DMS79 (cell line): ENCODE results near the gene KRTAP10-7.
"Not testable (repeated sequence)": the region's sequence is repeated elsewhere in the genome, so short reads cannot be mapped to it uniquely, and the experiment has no call there.

Experiments used
- DNase-seq: peaks from one replicate; lab custom pipeline; 2025; lab: John Stamatoyannopoulos, UW

Gene KRTAP10-7

DNA sequence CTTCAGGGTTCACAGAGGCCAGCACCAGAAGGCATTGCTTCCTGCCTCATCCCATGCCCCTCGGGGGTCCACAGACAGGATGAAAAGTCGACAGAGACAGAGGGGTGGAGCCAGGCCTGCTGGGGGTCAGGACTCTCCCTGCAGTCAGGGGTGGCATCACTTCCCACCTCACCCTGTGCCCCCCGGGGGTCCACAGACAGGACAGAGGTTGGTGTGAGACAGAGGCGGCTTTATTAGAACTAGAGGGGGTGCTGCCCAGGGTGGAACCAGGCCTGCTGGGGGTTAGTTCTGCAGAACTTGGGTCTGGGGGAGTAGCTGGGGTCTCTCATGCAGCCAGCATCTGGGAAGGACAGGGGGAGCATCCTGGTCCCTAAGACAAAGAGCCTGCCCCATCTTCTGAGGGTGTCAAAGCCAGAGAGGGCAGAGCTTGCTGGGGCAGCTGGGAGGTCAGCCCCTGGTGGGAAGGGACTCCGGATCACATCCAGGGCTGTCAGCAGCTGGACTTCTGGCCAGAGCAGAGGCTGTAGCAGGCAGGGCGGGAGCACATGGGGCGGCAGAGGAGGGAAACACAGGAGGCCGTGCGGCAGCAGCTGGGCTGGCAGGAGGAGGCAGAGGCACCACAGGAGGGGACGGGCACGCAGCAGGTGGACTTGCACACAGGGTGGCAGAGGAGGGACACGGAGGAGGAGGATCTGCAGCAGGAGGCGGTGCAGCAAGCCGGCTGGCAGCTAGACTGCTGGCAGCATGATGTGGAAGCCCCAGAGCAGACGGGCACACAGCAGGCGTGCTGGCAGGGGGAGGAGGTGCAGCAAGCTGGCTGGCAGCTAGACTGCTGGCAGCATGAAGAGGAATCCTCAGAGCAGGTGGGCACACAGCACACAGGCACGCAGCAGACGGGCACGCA lies 9.2 kb upstream of the KRTAP10-7 start:
- not testable (repeated sequence) for DNase-seq

DNA sequence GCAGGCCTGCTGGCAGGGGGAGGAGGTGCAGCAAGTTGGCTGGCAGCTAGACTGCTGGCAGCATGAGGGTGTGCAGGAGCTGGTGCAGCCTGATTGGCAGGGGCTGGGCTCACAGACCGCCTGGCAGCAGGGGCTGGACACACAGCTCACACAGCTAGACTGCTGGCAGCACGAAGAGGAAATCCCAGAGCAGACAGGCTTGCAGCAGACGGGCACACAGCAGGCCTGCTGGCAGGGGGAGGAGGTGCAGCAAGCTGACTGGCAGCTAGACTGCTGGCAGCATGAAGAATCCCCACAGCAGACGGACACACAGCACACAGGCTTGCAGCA lies 8.6 kb upstream of the KRTAP10-7 start:
- not testable (repeated sequence) for DNase-seq

DNA sequence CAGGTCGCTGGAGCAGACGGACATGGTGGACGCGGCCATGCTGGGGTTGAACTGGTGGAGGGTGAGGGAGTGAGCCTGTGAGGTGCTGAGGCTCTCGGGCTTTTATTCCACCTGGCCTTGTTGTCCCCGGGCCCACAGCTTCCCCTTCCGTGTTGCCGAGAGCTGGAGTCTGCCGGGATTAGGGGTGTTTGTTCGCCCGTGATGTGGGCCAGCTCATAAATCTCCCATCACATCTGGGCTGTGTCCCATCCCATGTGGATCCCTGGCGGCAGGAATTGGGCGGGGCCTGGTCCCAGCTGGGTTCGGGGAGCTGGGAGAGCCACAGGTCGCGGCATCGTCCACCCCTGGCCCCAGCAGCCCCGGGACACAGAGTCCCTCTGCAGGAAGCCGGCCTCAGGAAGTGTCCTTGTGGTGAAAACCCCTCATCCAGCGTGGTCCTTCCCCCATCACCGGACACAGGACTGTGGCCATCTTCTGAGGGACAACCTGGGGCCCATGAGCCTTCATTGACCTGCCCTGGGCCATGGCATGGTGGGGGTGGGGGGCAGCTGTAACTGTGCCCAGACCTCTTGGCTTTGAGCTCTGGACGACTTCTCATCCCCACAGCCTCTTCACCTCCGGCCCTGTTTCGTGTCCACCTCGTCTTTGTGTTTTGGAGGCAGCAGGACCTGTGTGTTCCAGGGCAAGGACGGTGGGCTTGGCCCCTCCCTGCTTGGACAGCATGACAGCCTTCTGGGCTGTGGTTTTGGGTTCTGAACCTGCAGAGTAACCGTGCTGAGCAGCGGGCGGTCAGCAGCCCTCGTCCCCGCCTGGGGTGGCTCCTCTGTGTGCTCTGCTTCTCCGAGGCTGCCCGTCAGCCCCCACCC lies 7.7 kb upstream of the KRTAP10-7 start, which contains the start of gene KRTAP10-6:
TSS of gene KRTAP10-6 (minus strand) at position 60 of the 866 bp plus-strand sequence. CDS start at position 39, 21 bp downstream.
- no peak for DNase-seq

DNA sequence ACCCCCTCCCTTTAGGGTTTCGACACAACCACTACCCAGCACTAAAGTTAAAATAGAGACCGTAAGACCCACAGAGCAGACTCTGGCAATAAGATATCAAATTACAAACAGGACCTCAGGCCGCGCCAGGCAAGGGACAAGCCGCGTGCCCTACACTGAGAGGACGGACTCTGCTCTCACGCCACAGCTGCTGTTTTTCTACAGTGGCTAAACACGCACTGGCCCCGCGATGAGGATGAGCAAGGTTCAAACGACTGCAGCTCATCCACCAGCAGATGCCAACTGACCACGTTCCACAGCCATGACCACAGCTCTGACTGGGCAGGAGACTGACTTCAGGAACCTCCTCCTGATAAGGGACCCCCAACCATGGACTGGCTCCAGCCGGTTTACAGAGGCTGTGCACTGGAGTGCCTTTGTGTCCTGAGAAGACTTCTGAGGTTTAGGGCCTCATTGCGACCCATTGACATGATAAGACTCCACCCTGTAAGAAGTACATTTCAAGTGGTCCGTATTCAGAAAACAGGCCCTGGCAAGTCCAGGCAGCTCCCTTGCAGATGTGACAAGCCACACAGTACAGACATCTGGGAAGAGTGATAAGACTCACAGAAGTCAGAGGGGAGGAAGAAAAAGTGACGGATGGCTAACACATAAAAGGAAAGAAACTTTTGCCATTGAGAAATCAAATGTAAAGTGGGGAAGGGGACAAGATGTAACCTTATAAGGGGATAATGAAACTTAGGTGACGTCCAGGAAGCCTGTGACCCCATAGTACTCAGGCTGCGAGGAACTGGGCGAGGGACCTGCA lies 6.6 kb upstream of the KRTAP10-7 start:
- DNase-seq = peak; percentile 38

DNA sequence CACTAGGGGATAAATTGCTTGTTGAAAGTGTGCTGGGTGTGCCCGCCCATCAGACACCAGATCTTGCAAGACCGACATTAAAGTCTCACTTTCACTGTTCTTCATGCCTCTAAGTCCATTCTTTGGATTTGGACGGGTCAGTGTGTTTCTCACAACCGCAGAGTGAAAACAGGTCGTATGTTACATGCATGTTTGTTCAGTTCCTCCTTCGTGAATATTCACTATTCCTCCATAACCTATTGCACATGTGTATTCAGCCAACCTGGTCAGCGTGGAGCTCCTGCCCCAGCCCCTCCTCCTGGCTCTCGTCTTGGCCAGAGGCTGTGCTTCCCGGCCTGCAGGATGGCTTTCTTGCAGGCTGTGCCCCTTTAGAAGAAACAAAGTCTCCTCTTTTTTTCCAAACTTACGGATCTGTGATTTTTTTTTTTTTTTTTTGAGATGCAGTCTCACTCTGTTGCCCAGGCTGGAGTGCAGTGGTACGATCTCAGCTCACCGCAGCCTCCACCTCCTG lies 5.9 kb upstream of the KRTAP10-7 start:
- DNase-seq = no peak

DNA sequence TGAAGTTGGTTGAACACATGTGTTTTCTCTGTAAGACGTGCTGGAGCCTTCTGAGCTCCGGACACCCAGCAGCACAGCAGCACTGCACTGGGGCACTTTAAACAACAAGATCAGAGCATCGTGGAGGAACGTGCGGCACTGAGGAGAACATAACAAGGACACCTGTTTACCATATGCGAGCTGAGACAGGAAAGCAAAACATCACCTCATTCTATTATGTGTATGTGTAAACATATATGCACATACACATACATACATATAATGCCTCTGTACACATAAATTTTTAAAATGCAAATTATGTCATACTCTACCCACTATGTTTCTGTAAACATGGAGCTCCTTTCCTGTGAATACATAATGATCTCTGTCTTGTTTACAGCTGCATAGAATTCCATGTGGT lies 4.9 kb upstream of the KRTAP10-7 start:
- no peak for DNase-seq

DNA sequence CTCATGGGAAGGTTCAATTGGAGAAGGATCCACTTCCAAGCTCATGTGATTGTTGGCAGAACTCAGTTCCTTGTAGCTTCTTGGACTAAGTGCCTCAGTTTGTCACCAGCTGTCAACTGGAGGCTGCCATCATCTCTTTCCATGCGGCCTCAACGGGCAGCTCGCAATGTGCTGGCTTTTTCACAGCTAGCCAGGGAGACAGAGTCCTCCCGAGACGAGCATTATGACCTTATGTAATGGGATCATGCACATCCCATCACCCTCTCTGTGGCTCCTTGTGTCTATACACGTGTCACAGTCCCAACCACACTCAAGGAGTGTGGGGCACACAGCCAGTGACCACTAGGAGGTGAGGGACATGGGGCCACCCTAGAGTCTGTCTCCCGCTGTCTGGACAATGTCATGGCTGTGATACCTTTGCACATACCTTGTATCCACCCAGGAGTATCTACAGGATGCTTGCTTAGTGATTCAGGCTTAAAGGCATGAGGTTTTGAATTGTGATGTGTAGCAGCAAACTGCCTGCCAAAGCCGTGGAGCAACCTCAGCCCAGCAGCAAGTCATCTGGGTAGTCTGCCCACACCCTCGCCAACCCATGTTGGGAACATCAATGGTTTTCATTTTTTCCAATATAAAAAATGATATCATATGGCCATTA lies 4.2 kb upstream of the KRTAP10-7 start:
- no peak for DNase-seq

DNA sequence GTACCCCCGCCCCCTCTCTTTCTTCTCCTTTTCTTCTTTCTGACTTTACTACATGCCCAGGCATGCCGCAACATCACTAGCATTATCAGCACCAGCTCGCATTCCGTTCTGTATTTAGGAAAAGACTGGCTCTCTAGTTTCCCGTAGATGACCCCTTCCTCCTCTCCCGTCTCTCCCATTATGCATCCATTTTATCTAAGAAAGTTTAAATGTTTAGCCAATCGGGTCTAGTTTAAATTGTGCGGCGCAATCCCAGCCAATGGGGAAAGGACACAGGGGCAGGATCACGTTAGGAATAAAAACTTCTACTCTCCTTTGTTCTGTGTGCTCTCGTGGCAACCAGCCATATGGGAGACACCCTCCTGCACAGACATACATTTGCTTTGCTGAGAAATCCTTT lies 2.3 kb upstream of the KRTAP10-7 start:
- DNase-seq = no peak

DNA sequence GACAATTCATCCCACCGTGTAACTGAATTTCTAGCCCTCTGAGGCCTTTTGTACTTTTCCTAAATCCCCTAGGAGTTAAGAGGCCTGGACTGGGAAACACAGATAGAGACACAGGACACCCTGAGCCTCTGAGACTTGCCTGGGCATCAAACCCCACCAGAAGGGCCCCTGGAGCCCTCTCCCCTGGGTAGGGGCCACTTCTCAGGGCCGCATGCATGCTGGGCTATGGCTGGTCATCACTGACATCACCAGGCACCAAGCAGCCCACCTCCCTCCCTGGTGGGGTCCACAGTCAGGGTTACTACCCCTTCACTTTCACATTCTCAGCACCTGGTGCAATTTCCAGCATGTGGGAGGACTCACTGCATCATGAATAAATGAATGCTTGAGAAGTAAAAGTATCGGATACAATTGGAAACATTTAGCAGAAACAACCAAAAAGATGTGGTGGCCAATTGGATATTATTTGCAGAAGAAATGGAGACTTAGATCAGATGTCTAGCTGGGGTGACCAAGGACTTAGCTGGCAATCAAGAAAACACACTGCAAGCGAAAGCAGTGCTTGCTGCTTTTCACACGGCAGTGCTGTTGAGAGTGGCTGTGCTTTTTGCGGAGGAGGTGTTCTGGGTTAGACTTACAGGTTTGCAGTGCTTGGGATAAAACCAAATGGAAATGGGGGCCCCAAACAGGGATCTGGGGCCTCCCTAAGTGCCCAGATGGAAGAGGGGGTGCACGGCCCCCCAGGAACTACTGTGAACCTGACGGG lies 950 bp upstream of the KRTAP10-7 start:
- no peak for DNase-seq

DNA sequence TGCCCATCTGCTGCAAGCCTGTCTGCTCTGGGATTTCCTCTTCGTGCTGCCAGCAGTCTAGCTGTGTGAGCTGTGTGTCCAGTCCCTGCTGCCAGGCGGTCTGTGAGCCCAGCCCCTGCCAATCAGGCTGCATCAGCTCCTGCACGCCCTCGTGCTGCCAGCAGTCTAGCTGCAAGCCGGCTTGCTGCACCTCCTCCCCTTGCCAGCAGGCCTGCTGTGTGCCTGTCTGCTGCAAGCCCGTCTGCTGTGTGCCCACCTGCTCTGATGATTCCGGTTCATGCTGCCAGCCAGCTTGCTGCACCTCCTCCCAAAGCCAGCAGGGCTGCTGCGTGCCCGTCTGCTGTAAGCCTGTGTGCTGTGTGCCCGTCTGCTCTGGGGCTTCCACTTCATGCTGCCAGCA lies 694 bp downstream of the KRTAP10-7 start:
- not testable (repeated sequence) for DNase-seq

DNA sequence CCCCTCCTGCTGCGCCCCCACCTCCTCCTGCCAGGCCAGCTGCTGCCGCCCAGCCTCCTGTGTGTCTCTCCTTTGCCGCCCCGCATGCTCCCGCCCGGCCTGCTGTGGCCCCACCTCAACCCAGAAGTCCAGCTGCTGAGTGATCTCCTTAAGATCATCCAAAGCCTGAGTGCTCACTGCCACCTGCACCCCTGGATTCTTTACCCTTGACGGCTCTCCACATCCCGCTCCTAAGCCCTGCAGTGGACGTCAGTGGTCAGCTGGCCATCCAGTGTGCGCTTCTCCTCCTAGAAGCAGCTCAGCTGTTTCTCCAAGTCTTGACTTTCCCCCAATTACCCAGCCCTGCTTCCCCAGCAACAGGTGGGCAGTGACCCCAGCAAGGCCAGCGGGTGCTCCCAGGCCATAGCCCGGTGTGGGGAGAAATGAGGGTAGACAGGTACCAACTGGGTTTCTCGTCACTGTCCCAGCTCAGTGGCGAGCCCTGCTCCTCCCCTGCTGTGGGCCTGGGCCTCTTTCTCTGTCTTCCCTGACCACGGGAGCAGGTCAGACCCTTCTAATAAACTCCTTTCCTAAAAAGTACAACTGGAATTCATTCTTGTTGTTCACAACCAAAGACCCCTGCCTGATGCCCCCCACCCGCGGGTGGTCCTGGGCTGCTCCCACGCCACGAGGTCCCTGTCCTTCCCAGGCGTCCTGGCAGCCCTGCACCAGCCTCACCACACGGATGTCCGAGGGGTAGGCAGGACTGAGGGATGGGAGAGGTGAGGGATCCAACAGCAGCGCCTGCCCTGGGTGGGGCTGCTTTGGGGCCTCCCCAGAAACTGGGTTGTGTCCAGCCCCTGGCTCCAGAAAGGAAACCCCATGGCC lies 1.4 kb downstream of the KRTAP10-7 start:
- no peak for DNase-seq

DNA sequence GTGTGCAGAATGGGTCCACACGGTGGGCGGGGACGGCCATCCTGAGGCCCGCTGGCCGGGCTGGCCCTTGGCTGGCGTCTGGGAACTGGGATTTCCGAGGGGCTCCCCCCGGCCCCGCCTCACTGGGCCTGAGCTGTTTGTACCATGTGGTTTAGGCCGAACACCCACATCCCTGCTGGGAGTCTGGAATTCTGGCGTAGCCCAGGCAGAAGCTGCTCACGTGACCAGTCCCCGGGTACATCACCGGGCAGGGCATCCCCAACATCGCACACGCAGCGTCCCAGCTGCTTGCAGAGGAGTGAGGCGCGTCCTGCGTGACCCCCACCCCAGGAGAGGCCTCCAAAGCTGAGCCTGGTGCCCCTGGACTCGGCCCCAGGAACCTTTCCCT lies 2.1 kb downstream of the KRTAP10-7 start:
- DNase-seq = no peak

DNA sequence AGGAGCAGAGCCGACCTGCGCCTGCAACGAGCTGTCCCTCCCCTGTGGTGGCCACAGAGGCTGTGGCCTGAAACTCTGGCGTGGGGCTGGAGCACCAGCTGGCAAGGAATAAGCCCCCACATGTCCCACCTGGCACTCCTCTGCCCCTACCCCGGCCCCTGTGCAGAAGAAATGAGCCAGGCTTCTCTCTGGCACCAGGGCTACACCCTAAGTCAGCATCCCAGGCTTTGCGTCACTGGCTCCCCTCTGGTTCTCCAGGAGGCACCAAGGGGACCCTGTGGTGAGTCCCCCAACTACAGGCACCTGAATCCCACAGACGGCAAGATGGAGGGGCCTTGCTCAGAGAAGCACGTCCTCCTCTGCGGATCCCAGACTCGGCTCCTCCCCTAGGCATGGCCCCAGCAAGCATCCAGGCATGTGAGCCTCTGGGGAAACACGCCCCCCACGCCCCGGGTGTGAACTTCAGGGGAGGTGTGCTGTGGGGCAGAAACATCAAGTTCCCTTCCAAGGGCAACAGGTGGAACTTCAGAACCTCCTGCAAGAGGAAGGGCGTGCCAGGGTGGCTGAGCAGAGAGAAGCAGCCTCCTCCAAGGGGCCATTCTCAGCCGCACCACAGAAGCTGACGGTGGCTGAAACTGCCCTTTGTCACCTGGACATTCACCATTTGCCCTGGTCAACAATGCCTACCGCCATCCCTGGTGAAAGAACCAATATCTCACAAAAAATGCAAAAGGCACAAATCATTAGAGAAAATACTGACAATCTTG lies 2.9 kb downstream of the KRTAP10-7 start:
- no peak for DNase-seq

DNA sequence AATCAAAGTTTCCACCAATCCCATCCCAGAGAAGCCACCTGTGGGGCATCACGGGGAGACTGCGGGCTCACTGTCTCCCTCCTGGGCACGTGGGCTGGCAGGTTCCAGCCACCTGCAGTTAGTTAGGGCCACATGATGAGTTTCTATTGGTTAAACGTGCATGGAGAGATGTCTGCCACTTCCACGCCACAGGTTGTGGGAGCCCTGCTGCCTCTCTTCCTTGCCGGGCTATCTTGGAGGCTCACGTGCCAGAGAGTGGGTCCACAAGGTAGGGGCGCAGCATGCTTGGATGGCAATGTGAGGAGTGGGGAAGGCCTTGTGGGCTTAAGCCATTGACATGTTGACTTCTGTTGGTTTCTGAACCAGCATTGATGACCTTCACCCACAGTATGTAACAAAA lies 3.5 kb downstream of the KRTAP10-7 start:
- DNase-seq = no peak

DNA sequence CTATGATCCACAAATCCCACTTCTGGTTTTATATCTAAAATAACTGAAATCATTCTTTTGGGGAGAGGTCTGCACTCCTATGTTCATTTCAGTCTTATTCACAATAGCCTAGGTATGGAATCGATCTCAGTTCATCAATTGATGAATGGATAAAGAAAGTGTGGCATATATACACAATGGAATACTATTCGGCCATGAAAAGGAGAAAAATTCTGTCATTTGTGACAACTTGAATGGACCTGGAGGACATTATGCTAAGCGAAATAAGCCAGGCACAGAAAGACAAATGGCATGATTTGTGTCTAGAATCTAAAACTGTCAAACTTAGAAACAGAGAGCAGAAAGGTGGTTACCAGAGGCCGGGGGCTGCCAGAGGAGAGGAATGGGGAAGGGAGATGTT lies 6.1 kb downstream of the KRTAP10-7 start:
- no peak for DNase-seq

DNA sequence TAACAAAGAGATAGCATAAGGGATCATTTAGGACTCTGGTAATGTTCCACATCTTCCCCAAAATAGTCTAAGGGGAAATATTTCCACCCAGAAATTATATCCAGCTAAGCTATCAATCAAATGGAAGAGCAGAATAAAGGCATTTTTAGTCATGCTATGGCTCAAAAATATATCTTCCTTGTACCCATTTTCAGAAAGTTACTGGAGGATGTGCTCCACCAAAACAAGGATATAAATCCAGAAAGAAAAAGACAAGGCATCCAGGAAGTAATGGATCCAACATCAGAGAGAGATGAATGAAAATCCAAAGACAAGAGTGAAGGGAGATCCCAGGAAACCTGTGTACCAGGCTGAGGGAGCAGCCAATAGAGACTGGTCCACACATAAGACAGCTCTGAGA lies 8.8 kb downstream of the KRTAP10-7 start:
- no peak for DNase-seq

DNA sequence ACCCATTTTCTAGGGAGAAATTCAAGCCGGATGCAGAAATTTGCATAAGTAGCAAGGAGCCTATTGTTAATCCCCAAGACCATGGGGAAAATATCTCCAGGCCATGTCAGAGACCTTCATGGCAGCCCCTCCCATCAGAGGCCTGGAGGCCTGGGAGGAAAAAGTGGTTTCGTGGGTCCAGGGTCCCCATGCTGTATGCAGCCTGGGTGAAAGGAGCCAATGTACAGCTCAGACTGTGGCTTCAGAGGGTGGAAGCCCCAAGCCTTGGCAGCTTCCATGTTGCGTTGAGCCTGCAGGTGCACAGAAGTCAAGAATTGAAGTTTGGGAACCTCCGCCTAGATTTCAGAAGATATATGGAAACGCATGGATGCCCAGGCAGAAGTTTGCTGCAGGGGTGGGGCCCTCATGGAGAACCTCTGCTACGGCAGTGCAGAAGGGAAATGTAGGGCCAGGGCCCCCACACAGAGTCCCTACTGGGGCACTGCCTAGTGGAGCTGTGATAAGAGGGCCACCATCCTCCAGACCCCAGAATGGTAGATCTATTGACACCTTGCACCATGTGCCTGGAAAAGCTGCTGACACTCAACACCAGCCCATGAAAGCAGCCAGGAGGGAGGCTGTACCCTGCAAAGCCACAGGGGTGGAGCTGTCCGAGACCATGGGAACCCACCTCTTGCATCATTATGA lies 9.9 kb downstream of the KRTAP10-7 start:
- not testable (repeated sequence) for DNase-seq

DNA sequence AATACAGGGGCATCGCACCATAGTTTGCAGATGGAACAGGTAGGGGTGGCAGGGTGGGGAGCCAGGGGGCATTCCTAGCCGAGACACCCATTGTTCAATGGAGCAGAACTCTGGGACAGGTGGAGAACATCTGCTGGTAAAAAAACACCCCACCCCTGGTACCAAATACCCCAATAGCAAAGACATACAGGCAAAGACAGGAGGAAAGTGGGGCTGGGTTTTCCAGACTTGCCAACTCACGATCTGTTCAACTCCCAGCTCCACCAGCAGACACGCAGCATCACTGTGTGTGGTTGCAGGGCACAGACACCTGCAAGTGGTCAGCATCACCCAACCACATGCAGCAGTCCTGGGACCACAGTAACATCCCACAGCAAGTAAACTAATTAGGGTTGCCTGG lies 11.2 kb downstream of the KRTAP10-7 start:
- DNase-seq = no peak
